ENCODE measurements around the gene SSUH2.

DNA sequence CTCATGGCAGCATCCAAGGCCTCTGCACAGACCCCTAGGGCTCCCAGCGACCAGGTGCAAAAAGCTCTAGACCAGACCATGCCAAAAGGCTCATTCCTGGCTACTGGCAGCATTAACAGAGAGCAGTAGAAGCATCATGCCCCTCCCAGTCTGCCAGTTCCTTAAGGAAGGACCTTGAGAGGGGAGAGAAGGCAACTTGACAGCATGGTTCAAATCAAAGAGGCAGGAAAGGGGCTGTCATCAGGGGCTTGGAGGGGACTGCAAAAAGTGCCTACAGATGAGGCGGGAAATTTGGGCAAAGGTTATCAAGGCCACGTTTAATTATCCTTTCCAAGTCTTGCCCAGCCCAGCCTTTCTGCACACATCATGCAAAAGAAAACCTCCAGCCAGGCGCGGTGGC is 64.7 kb downstream of the SSUH2 start:
- no peak for TF ChIP-seq POLR2AphosphoS5 (IDR thresholded peaks at IDR 0.05)
- TF ChIP-seq, protein P1, sequence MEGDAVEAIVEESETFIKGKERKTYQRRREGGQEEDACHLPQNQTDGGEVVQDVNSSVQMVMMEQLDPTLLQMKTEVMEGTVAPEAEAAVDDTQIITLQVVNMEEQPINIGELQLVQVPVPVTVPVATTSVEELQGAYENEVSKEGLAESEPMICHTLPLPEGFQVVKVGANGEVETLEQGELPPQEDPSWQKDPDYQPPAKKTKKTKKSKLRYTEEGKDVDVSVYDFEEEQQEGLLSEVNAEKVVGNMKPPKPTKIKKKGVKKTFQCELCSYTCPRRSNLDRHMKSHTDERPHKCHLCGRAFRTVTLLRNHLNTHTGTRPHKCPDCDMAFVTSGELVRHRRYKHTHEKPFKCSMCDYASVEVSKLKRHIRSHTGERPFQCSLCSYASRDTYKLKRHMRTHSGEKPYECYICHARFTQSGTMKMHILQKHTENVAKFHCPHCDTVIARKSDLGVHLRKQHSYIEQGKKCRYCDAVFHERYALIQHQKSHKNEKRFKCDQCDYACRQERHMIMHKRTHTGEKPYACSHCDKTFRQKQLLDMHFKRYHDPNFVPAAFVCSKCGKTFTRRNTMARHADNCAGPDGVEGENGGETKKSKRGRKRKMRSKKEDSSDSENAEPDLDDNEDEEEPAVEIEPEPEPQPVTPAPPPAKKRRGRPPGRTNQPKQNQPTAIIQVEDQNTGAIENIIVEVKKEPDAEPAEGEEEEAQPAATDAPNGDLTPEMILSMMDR (IDR thresholded peaks at IDR 0.05): no peak
- no peak for TF ChIP-seq EP300 (IDR thresholded peaks at IDR 0.05)
- no peak for TF ChIP-seq POLR2A (IDR thresholded peaks at IDR 0.05)

All from suprapubic skin (tissue), 4 donors.